Upper lobe of left lung (tissue), 4 donors: ENCODE data around the gene SLC25A46.

Experiments
- CTCF ChIP-seq, 6 experiments: fragments of 450-650 bp in 4 of 6; fragments of 200-600 bp in 2 of 6; sonication (generic) in 2 of 6; IDR thresholded peaks; one replicate each; pipeline ENCODE4 v1.5.1; 2016 to 2019; ENCODE audit warnings: antibody characterized with exemption in 6 of 6
- POLR2A ChIP-seq, 4 donors: fragments of 450-650 bp; IDR thresholded peaks; one replicate each; pipeline ENCODE4 v1.5.1; 2016 to 2017; ENCODE audit warnings: antibody characterized with exemption in 4 of 4, mild to moderate bottlenecking in 2 of 4
- POLR2AphosphoS5 ChIP-seq, 2 donors: sonication (generic); formaldehyde crosslinking; IDR thresholded peaks; one replicate each; pipeline ENCODE4 v1.5.1; 2017; ENCODE audit warnings: antibody characterized with exemption in 2 of 2

GRCh38 chr5:110734101-110734500, 4.7 kb upstream of the SLC25A46 start:
- TF ChIP-seq POLR2A (IDR thresholded peaks at IDR 0.05), result no peak
- no peak for TF ChIP-seq CTCF (IDR thresholded peaks at IDR 0.05)
- TF ChIP-seq POLR2AphosphoS5 (IDR thresholded peaks at IDR 0.05), result no peak
